Mesodermal cell (in vitro differentiated cells): ENCODE data around the gene PRDX6.
"Not testable (repeated sequence)": the region's sequence is repeated elsewhere in the genome, so short reads cannot be mapped to it uniquely, and the experiment has no call there.

Source experiments
- H3K27ac ChIP-seq: 2 replicates; pipeline ENCODE4 v1.7.0; 2013; ENCODE audit warnings: mild to moderate bottlenecking, low read depth, low read length, moderate library complexity; ENCODE audit not compliant: severe bottlenecking
- H3K36me3 ChIP-seq: 2 replicates; pipeline ENCODE4 v1.7.1; 2013; ENCODE audit warnings: mild to moderate bottlenecking, low read length, moderate library complexity; ENCODE audit not compliant: control insufficient read depth, insufficient read depth
- H3K4me1 ChIP-seq: one replicate; pipeline ENCODE4 v1.7.1; 2013; ENCODE audit warnings: mild to moderate bottlenecking, low read length; ENCODE audit not compliant: insufficient read depth, control insufficient read depth, poor library complexity, severe bottlenecking
- H3K4me3 ChIP-seq: 2 replicates; pipeline ENCODE4 v1.7.0; 2013; ENCODE audit warnings: low read length, control low read depth, mild to moderate bottlenecking; ENCODE audit not compliant: insufficient read depth, poor library complexity, severe bottlenecking; ENCODE audit errors: extremely low read depth
- H3K9me3 ChIP-seq: 2 replicates; pipeline ENCODE4 v1.7.1; 2013; ENCODE audit warnings: mild to moderate bottlenecking, low read length, moderate library complexity; ENCODE audit not compliant: control insufficient read depth
- WGBS, 2 experiments: methylation state at CpG; one replicate each; pipeline ENCODE4 v1.1.5; 2013; ENCODE audit warnings: missing lambda C conversion rate in 2 of 2; ENCODE audit not compliant: insufficient coverage in 2 of 2; 5-methylcytosine and 5-hydroxymethylcytosine counted together

PRDX6 gene

DNA sequence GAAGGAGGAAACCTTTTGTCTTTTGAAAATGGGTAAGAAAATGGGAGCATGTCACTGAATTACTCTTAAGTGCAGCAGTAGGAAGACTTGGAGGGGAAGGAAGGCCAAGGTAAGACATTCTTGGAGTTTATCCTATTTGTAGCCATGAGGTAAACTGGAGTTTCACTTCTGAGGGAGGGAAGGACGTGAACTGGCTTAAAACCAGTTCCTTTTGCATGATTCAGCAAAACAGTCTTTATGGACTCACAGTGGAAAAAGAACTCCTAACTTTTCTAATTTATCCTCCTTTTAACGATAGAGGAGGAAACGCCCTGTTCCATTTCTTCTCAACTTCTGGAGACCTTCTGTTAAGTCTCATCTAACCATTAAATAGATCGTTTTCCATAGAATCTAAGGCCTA lies 2.5 kb downstream of the PRDX6 start:
- H3K4me1 ChIP-seq: peaks cover 12% of the 10 kb centered on the region
- no peaks in the 10 kb centered on the region for H3K9me3 ChIP-seq
- WGBS, 2 experiments: 100% methylated on average over 1 to 2 of the region's 4 CpGs
- H3K36me3 ChIP-seq: peaks cover 55% of the 10 kb centered on the region
- no peak overlapping the region for H3K27ac ChIP-seq
- H3K4me3 ChIP-seq: peak overlapping the region; percentile 85

GRCh38 chr1:173481195-173481772 lies 4.1 kb downstream of the PRDX6 start:
- H3K4me3 ChIP-seq: no peak overlapping the region
- no peak overlapping the region for H3K27ac ChIP-seq
- 100% methylated on average over 1 of the region's 1 CpG; no CpG with 5 or more reads in 1 of the 2 experiments for WGBS, 2 experiments
- no peaks in the 10 kb centered on the region for H3K9me3 ChIP-seq
- peaks cover 12% of the 10 kb centered on the region for H3K4me1 ChIP-seq
- H3K36me3 ChIP-seq: peaks cover 72% of the 10 kb centered on the region

DNA sequence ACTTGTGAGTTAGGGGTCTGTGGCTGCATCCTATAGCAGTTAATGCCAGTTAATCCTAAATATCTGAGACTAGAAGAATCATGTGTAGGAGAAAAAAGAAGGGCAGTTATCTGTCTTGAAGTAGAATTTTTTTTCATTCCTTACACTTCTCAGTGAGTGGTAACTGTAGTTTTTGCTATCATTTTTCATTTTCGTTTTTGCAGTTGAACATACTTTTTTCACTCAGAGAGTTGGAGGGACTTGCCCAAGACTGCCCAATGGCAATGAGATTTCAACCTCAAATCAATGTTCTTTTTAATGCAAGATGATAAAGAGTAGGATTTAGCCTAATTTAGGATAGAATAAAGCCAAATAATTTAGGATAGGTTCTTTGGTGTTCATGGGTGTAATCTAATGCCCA lies 5.5 kb downstream of the PRDX6 start:
- Histone ChIP-seq H3K4me1 (peaks cover 12% of the 10 kb centered on the region), H3K36me3 (peaks cover 86% of the 10 kb centered on the region), H3K27ac (no peak overlapping the region), H3K4me3 (no peak overlapping the region), H3K9me3 (no peaks in the 10 kb centered on the region)
- WGBS, 2 experiments: 100% methylated on average over 1 of the region's 1 CpG; no CpG with 5 or more reads in 1 of the 2 experiments

DNA sequence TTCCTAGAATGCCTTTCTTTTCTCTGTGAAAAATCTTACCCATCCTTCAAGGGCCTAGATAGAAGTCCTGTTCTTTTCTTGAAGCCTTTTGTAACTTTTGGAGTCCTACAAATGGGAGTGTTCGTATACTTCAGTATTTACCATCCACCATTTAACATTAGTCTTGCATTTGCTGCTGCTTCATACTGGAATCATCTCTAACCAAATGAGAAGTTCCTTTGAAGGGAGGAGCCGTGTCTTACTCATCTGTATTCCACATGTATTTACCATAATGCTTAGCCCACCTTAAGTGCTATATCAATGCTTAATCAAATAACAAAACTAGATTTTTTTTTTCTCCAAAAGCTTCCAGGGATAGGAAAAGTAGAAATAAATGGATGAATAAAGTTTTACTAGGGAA lies 7.1 kb downstream of the PRDX6 start:
- H3K4me3 ChIP-seq: no peak overlapping the region
- peaks cover 8% of the 10 kb centered on the region for H3K4me1 ChIP-seq
- H3K9me3 ChIP-seq: no peaks in the 10 kb centered on the region
- WGBS, 2 experiments: 100% methylated on average over 1 of the region's 2 CpGs; no CpG with 5 or more reads in 1 of the 2 experiments
- H3K36me3 ChIP-seq: peaks cover 98% of the 10 kb centered on the region
- H3K27ac ChIP-seq: no peak overlapping the region

DNA sequence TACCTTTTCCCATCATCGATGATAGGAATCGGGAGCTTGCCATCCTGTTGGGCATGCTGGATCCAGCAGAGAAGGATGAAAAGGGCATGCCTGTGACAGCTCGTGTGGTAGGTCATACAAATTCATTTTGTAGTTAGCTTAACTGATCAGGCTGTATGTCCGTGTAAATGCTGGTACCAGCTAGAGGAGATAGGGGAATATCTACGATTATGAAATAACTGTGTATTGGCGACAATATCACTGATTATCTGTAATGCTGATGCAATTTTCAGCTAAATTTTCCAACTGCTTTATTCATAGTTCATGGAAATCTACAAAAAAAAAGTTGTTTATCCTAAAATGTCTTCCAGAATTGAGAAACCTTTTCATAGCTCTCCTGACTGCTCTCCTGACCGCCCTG lies 8.3 kb downstream of the PRDX6 start:
- H3K27ac ChIP-seq: no peak overlapping the region
- H3K9me3 ChIP-seq: no peaks in the 10 kb centered on the region
- H3K36me3 ChIP-seq: peaks cover 87% of the 10 kb centered on the region
- 94 to 98% methylated on average over 5 of the region's 7 CpGs for WGBS, 2 experiments
- no peak overlapping the region for H3K4me3 ChIP-seq
- H3K4me1 ChIP-seq: no peaks in the 10 kb centered on the region

DNA sequence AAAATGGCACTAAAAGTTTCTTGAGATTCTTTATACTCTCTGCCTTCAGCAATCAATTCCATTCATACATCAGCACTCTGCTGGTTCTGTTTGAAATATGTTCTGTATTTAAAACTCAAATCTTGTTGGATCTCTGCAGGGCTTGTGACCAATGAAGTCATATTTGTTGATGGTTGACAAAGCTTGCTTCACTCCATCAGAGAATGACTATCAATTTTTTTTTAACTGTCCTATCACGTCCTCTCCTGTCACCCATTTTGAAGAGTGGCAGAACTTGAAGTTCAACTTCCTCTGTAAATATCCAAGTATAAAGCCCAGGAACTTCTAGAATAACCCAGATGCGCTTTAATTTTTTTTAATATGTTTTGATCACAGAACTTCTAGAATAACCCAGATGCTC lies 10.9 kb downstream of the PRDX6 start:
- Histone ChIP-seq H3K9me3 (no peaks in the 10 kb centered on the region), H3K4me3 (no peak overlapping the region), H3K27ac (no peak overlapping the region), H3K4me1 (no peaks in the 10 kb centered on the region), H3K36me3 (peaks cover 61% of the 10 kb centered on the region)
- 91 to 100% methylated on average over 1 of the region's 2 CpGs for WGBS, 2 experiments

GRCh38 chr1:173489149-173489600 lies 12.0 kb downstream of the PRDX6 start:
- 91 to 100% methylated on average over 2 of the region's 5 CpGs for WGBS, 2 experiments
- Histone ChIP-seq H3K4me3 (no peak overlapping the region), H3K36me3 (peaks cover 51% of the 10 kb centered on the region), H3K27ac (peak overlapping the region; percentile 17), H3K4me1 (no peaks in the 10 kb centered on the region), H3K9me3 (peaks cover 6% of the 10 kb centered on the region)

DNA sequence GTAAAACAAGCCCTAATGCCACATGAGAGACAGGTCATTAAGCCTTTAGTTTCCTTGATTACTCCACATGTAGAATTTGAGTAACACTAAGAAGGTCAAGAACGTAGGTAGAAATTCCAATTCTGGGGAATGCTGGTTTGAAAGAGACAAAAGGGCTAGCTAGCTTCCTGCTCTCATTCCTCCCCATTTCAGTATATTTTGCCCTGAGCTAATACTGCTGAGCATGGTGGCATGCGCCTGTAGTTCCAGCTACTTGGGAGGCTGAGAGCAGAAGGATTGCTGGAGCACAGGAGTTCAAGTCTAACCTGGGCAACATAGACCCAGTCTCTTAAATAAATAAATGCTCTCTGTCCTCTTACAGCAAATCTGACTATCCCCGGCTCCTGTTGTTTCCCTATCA lies 12.8 kb downstream of the PRDX6 start:
- Histone ChIP-seq H3K36me3 (peaks cover 43% of the 10 kb centered on the region), H3K4me1 (no peaks in the 10 kb centered on the region), H3K9me3 (peaks cover 6% of the 10 kb centered on the region), H3K27ac (no peak overlapping the region), H3K4me3 (no peak overlapping the region)
- 84 to 93% methylated on average over 3 of the region's 3 CpGs for WGBS, 2 experiments

DNA sequence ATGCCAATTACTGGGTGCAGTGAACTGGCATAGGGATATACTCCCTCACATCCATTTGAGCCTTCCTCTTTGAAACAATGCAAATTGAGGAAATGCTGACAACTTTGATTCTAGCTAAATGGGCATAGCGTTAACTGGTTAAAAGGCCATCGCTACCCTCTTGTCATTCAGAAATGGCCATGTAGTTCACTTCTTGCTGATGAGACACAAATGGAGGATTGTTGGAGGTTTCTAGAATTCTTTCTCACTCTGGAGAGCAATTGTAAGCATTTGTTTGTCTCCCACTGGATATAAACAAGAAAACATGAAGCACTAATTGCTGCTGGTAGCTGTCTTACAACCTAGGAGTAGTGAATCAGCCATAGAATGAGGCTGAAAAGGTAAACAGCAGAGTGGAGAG lies 14.4 kb downstream of the PRDX6 start:
- Histone ChIP-seq H3K9me3 (peaks cover 19% of the 10 kb centered on the region), H3K4me3 (no peak overlapping the region), H3K36me3 (peaks cover 28% of the 10 kb centered on the region), H3K4me1 (no peaks in the 10 kb centered on the region), H3K27ac (no peak overlapping the region)
- 100% methylated on average over 2 of the region's 2 CpGs for WGBS, 2 experiments

- WGBS, 2 experiments: 95 to 100% methylated on average over 1 to 4 of the region's 8 CpGs
- H3K9me3 ChIP-seq: peaks cover 24% of the 10 kb centered on the region
- not testable (repeated sequence) for H3K4me1 ChIP-seq, H3K27ac ChIP-seq, H3K4me3 ChIP-seq
- H3K36me3 ChIP-seq: peaks cover 11% of the 10 kb centered on the region
These were observed 16.0 kb downstream of the PRDX6 start for GRCh38 chr1:173493125-173493524.

GRCh38 chr1:173495609-173496267 lies 18.6 kb downstream of the PRDX6 start:
- peaks cover 24% of the 10 kb centered on the region for H3K9me3 ChIP-seq
- no peaks in the 10 kb centered on the region for H3K4me1 ChIP-seq
- no peak overlapping the region for H3K27ac ChIP-seq
- H3K36me3 ChIP-seq: no peaks in the 10 kb centered on the region
- H3K4me3 ChIP-seq: no peak overlapping the region
- no CpG with 5 or more reads among the region's 8 CpGs for WGBS, 2 experiments
